GM19099 (cell line): ENCODE results near the gene LPAR3.

Source experiments
- POLR2A ChIP-seq: IDR thresholded peaks from 3 replicates; pipeline ENCODE4 v1.6.1; 2011; ENCODE audit warnings: low read depth; ENCODE audit not compliant: insufficient read length; ENCODE audit errors: extremely low read depth

LPAR3 gene

DNA sequence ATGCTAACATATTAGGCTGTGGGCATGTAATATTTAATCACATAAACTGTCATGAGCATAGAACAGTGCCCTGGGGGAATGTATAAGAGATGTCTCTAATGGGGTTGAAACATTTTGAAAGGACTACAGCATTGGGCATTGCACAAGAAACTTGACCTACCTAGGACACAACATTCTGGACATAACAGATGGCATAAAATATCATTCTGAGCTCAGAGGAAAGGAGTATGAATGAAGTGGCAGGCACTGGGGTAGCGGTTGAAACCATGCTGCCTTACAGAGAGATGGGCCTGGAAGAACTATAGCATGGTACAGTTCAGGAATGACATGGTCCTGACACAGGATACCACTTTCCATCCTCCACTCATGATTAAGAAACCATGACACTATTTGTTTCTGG is 69.0 kb downstream of the LPAR3 start:
- TF ChIP-seq POLR2A = no peak

DNA sequence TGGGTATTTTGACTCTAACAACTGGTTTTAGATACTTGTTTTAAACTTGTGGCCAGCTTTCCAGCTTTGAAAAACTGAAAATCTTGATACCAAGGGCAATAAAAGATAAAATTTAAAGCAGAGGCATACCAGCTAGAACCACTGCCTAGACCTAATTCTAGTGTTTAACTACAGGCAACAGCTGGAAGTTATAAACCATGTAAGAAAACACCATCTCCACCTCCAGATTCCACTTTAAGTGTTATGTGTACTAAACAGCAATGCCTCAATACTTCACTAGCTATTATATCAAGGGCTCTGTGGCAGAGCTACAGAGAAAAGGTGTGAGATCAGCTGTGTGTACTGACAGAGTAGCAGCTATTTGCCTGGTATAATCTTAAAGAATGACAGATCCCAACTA is 69.5 kb downstream of the LPAR3 start:
- TF ChIP-seq POLR2A = no peak

GRCh38 chr1:84810343-84810742 is 82.7 kb downstream of the LPAR3 start:
- no peak for TF ChIP-seq POLR2A

DNA sequence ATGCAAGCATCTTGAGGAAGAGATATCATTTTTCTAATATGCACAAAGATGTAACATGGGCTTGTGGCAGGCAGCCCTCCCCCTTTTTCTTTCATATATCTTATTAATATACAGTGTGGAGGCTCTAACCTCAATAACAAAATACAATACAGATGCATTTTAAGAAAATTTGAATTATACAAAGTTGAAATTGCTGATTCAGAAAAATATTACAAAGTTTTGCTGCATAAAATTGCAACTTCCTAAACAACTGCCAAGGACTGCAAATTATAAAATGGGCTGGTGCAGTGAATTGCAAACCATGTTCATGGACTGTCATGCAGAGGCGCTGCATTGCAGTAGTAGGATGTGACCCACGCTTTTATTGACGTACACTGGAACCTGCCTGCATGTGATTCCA is 84.0 kb downstream of the LPAR3 start:
- no peak for TF ChIP-seq POLR2A

DNA sequence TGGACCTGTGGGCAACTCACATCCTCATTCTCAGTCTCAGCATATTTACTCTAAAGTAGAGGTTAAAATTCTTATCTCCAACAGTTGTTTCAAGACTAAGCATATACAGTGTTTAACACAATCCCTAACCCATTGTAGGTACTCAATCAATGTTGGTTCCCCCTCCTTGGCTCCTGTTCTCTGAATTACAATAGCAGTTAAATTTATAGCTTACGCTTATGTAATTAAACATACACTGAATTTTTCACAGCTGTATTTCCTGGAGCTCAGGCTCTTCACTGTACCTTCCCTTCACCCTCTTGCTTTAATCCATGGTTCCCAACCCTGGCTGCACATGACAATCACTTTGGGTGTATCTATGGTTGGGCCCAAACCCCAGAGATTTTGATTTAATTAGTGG is 89.4 kb downstream of the LPAR3 start:
- no peak for TF ChIP-seq POLR2A

DNA sequence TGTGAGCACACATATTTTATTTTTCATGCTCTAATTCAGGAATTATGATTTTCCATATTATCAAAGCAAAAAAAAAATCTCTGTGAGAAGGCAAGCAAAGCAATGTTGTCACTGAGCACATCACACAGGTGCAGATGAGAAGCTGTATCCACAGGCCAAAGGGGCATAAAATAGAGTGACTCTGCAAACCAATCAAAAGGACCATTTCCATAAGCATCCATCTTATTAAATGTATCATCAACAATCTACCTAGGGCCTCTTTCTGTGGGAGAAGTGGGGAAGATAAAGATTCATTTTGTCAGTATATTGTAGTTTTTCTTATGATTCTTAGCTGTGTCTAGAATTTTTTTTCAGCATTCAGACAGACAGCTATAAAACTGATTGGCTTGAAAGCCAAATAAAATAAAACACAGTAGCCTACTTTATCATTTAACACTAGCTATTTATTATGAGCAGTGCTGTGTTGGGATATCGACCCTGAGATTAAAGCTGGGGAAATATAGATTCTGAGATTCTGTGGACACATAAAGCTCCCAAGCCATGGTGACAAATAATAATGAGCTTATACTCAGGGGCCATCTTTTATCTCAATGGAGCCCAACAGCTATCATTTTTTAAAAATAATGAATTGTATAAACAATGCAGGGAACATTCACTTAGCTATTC is 90.3 kb downstream of the LPAR3 start:
- no peak for TF ChIP-seq POLR2A

DNA sequence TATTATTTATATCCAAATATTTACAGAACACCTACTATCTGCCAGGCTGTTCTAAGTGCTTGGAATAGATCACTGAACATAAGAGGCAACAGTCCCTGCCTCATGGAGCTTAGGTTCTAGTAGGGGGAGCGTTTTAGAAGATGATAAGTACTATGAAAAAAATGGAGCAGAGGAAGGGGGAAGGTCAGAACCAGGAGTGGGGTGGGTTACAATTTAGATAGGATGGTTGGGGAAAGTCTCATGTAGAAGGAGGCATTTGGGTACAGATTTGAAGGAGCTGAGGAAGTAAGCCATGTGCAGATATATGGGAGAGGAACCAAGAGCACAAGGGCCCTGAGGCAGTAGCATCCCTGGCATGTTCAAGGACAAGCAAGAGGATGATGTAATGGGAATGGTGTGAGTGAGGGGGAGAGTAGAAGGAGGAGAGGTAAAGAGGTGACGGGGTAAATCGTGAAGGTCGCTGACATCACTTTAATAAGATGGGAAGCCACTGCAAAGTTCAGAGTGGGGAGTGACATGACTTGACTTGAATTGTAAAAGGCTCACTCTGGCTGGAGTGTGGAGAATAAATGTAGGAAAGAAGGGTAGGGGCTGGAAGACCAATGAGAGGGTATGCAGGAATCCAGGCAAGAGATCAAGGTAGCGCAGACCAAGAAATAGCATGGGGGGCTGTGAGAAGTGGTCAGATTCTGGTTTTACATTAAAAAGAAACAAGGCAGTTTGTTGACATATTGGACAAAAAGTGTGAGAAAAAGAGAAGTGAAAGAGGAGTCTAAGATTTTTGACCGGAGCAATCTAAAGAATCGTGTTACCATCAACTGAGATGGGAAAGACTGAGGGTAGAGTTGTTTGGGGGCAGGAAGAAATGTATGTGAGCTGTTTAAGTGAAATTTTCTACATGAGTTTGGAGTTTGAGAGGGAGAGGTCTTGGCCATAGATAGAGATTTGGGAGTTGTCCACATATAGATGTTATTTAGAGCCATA is 92.6 kb downstream of the LPAR3 start:
- TF ChIP-seq POLR2A = no peak

GRCh38 chr1:84797603-84798002 is 95.4 kb downstream of the LPAR3 start:
- TF ChIP-seq POLR2A = no peak

DNA sequence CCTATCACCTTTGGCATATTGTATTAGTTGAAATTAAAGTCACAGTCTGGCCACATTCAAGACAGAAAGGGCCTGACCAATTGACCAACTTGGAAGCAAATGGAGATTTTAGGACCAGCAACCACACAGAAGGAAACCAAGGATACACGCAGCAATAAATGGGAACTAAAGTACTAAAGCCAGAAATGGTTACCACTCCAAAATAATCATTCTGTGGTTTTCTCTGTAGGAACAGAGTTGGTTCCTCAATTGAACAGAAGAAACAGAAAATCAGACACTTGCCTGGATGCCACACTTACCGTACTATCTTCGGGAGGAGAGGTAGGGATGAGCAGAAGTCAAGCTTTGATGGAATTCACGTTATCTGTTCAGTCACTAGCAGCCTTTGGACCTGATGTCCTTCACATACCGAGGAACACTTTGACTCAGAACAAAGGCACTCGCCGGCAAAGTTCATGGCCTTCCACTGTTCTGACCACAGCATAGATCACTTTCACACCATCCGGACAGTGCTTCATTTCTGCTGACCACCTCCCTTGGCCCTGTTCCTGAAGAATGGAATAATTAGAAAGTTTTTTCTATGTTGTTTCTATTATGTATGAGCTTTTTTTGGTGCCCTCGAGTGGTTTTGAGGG is 96.9 kb downstream of the LPAR3 start:
- no peak for TF ChIP-seq POLR2A

DNA sequence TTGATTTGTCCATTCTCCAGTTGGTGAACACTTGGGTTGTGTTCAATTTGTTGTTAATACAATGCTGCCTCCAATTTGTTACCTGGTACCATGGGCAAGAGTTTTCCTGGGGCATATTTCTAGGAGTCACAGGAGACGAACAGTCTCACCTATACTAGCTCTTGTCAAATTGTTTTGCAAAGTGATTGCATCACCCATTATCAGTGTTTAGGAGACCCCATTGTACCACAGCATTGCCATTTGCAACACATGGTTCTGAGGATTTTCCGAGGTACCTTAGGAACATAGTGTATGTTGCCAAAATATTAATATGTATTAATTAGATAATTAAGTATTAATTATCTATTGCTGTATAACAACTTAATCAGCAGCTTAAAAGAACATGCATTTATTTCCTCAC is 97.8 kb downstream of the LPAR3 start:
- TF ChIP-seq POLR2A = no peak

GRCh38 chr1:84792421-84792820 is 100.6 kb downstream of the LPAR3 start:
- TF ChIP-seq POLR2A = no peak

GRCh38 chr1:84789014-84789413 is 104.0 kb downstream of the LPAR3 start:
- TF ChIP-seq POLR2A = no peak

- TF ChIP-seq POLR2A = no peak
Observed at GRCh38 chr1:84785271-84786036, 107.6 kb downstream of the LPAR3 start.

DNA sequence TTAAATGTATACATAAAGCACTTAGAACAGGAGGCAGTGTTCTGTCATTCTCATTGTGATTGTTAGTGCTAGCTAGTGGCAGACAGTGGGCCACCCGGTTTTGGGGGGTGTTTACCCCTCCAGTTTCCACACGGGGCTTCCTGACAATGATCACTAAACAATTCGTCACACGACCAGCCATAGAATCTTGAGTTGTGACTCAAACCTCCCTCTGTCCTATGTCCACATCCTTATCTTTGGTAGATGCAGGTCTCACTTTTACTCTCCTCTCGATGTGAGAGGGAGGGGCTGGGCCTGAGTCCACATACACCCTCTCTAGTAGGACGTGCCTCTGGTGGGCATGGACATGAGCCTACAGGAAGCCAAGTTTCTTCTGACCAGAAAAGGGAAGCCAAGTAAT is 110.1 kb downstream of the LPAR3 start:
- TF ChIP-seq POLR2A = no peak
